Anterior cingulate cortex (tissue), 58 donors: Measurements from ENCODE around the gene NRBF2.
"Not testable (repeated sequence)": the region's sequence is repeated elsewhere in the genome, so short reads cannot be mapped to it uniquely, and the experiment has no call there.

Source experiments
- DNase-seq, 58 donors: peaks; one replicate each; lab custom pipeline; 2025; lab: John Stamatoyannopoulos, UW

NRBF2 gene

DNA sequence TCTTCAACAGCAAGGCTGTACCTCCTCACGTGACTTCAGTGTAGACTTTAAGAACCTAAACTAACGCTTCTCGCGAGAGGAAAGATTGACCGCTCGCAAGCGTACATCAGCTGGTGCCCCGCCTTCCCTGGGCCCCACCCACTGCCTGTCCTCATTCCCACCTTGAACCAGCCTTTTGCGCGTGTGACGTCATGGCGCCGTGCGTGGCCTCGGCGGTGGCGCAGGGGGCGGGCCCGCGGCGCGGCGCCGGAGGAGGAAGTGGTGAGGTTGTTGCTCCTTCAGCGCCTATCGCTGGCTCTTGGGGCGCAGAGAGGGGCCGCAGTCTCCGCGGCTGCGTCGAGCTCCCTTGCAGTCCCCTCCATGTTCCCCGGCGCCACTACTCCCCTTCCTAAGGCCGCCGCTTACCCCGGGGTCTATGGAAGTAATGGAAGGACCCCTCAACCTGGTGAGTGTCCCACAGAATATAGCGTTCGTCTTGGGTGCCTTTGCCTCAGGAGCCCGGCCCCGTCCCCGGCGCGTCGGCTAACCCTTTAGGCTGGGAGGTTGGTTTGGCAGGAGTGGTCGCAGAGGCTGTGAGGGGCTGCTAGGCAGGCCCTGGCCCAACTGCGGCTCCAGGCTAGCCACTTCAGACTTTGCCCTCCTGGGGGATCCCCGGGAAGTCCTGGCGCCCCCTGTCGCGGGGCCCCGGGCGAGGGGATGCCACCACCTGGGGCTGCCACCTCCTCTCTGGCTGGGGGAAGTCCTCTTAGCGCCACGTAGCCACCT, at the start of gene NRBF2:
TSS of gene NRBF2 (plus strand) at position 273 of the 765 bp plus-strand sequence. CDS start at position 416, 143 bp downstream.
- peak; percentile 56 to 97 (median 91) for DNase-seq

GRCh38 chr10:63083406-63083805, 49.7 kb upstream of the NRBF2 start:
- not testable (repeated sequence) for DNase-seq

- DNase-seq: peak in 46 of 58 donors; percentile 1 to 67 (median 18)
These were observed 49.0 kb upstream of the NRBF2 start for GRCh38 chr10:63083904-63084689.

DNA sequence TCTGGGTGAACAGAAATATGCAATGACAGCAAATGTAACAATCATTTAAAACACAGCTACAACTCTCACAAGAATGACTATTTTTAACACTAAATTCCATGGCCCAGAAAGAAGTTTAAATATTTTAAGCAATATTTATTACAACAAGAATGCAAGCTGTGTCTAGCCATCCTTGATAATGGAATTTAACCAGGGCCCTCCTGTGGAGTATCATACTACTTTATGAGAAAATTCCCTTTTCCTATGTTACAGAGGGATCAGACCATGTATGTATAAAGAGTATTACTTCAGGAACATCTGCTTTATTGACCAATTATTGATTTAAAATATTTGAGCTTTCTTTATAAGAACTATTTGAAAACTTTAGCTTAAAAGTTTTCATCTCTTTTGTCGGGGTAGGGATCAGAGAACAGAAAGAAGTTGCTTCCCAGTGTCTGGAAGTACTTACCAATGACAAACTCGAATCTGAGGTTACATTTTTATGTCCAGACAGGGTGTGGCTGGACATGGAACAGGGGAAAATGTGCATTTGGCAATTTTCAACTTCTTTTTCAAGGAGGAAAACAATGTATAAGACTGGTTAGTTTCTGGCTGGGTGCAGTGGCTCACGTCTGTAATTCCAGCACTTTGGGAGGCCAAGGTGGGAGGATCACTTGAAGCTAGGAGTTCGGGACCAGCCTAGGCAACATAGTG, 48.3 kb upstream of the NRBF2 start:
- DNase-seq: no peak

DNA sequence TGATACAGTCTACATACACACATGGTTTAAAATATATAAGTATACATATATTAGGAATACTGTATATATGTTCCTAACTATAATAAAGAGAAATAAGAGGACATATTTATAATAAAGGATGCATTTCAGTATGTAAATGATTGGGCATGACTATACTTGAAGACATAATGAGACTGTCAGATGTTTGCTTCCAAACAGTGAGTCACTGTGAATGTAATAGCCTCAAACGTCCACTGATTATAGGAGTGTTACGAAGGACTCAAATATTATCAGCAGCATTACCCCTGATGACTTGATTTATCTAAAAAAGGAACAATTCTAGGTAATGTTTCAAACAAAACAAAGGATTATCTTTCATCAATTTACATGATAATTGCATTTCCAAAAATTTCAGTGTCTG, 39.9 kb upstream of the NRBF2 start:
- no peak for DNase-seq

DNA sequence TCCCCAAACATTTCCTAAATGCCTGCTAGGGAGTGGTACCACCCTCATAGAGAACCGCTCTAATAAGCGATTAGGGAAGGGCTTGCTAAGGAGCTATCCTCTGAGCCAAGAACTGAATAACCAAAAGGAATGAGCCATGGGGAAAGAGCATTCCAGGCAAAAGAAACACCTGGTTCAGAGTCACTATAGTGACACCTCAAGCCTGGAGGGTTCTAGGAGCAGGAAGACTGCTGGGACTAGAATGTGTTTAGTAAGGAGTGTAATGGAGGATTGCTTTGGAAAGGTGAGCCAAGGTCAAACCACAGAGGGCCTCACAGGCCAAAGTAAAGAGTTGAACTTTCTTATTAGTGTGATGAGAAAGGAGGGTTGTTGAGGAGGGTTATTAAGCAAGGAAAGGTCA, 38.7 kb upstream of the NRBF2 start:
- no peak for DNase-seq

DNA sequence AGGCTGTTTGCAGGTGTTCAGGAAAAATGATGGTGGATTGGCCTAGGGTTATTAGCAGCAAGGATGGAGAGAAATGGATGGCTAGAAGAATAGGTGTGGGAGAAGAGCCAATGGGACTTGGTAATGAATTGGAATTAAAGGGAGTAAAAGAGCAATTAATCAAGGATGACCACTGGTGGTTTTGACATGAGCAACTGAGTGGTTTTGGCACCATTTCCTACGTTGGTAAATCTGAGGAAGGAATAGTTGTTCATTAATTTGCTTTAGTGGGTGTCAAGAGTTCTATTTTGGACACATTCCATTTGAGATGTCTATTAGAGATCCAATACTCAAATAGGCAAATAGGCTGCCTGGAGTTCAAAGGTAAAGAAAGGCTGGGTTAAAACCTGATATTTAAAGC, 38.2 kb upstream of the NRBF2 start:
- DNase-seq: no peak

GRCh38 chr10:63099734-63100133, 33.4 kb upstream of the NRBF2 start:
- DNase-seq: no peak

- DNase-seq: not testable (repeated sequence)
These were observed 32.0 kb upstream of the NRBF2 start for GRCh38 chr10:63101091-63101490.

- DNase-seq: not testable (repeated sequence)
These were observed 30.7 kb upstream of the NRBF2 start for GRCh38 chr10:63102279-63102883.

DNA sequence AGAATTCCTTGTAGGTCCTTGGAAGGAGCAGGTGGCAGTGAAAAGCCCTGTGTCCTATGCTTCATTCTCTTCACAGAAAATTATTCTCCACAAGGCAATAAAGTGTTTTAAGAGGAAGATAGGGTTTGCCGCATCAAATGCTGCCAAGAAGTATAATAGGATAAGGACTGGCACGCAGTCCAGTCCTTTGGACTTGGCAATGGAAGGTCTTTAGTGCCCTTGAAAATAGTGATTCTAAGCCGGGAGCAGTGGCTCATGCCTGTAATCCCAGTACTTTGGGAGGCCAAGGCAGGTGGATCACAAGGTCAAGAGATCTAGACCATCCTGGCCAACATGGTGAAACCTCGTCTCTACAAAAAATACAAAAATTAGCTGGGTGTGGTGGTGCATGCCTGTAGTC, 29.9 kb upstream of the NRBF2 start:
- DNase-seq: not testable (repeated sequence)

DNA sequence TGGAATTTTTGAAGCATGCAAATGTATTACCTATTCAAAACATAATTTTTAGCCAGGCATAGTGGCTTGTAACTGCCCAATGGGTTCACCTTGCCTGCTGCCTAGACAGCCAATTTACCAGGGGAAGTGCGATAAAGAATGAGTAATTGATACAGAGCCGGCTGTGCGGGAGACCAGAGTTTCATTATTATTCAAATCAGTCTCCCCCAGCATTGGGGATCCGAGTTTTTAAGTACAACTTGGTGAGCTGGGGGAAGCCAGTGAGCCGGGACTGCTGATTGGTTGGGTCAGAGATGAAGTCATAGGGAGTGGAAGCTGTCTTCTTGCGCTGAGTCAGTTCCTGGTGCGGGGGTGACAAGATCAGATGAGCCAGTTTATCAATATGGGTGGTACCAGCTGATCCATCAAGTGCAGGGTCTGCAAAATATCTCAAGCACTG, 29.1 kb upstream of the NRBF2 start:
- DNase-seq: no peak

- DNase-seq: no peak
These were observed 27.7 kb upstream of the NRBF2 start for GRCh38 chr10:63105225-63106110.

GRCh38 chr10:63106111-63106755, 26.9 kb upstream of the NRBF2 start:
- DNase-seq: peak in 9 of 58 donors; percentile 1 to 40 (median 7)

- DNase-seq: no peak
These were observed 25.1 kb upstream of the NRBF2 start for GRCh38 chr10:63107943-63108437.

- no peak for DNase-seq
These were observed 22.2 kb upstream of the NRBF2 start for GRCh38 chr10:63110940-63111339.

DNA sequence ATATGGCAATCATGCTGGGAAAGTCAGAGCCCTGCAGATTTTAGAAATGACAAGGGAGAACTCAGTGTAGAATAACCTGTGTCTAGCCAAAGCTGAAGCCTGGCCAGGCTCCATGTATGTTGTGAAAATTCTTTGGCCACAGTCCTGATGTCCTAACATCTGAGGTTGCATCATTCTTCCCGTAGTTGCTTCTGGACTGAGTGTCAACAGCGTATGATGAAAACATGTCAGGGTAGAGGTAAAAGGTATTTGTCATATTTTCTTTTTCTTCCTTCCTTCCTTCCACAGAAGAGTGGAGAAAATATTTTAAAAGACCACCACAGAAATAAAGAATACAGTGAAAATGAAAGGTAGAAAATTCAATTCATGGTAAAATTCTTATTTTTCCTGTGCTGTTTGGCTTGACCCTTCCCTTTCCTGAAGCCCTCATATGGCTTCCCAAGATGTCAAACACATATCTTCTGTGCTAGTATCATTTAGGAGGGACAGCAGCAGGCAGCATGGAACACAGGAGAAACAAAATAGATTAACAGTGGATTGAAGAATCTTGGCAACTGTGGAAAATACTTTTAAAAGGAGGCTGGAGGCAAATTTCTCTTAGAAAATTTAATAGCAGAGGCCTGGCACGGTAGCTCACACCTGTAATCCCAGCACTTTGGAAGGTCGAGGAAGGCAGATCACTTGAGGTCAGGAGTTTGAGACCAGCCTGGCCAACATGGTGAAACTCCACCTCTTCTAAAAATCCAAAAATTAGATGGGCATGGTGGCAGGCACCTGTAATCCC, 18.9 kb upstream of the NRBF2 start:
- peak in 3 of 58 donors; percentile 8 to 28 (median 11) for DNase-seq
